ENCODE data around the gene SMAD3.

DNA sequence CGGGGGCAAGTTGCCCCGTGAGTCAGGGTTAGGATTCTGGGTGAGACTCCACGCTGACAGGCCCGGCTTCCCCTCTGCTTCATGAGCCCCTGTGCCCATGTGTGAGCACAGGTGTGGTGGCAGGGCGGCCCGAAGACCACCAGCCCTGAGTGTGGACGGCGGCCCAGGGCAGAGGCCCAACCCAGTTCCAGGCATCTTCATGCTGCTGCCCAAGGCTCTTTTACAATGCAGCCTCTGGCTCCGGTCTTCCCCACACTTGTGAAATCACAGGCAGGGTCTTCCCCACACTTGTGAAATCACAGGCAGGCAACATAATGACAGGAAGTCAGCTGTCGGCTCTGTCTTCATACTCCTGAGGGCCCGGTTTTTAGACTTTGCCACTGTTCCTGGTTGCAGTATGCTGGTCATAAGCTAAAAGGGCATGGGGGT, 110.3 kb downstream of the SMAD3 start:
- TF ChIP-seq EZH2 (IDR thresholded peaks at IDR 0.05; ENCODE audit: low read depth, low read length, severe bottlenecking) (no peak), GABPA (IDR thresholded peaks at IDR 0.05; ENCODE audit: borderline replicate concordance, insufficient read depth, low read length) (no peak), SAP30 (IDR thresholded peaks at IDR 0.05; ENCODE audit: insufficient read depth, insufficient replicate concordance, low read length) (no peak), CHD1 (IDR thresholded peaks at IDR 0.05; ENCODE audit: low read depth, low read length) (no peak), GTF2F1 (IDR thresholded peaks at IDR 0.05; ENCODE audit: borderline replicate concordance, low read depth, low read length) (no peak), KDM1A (IDR thresholded peaks at IDR 0.05; ENCODE audit: borderline replicate concordance, low read length) (no peak), YY1 (IDR thresholded peaks at IDR 0.05; ENCODE audit: low read depth, low read length) (no peak), POLR2A (IDR thresholded peaks at IDR 0.05; ENCODE audit: control extremely low read depth in 1 of 2, low read depth in 2 of 2, low read length in 2 of 2) (no peak), CBX8 (IDR thresholded peaks at IDR 0.05; ENCODE audit: borderline replicate concordance, low read depth, low read length) (no peak), CREB1 (IDR thresholded peaks at IDR 0.05) (no peak), RFX5 (IDR thresholded peaks at IDR 0.05; ENCODE audit: borderline replicate concordance, low read depth, low read length) (no peak)
- TF ChIP-seq, protein P1, sequence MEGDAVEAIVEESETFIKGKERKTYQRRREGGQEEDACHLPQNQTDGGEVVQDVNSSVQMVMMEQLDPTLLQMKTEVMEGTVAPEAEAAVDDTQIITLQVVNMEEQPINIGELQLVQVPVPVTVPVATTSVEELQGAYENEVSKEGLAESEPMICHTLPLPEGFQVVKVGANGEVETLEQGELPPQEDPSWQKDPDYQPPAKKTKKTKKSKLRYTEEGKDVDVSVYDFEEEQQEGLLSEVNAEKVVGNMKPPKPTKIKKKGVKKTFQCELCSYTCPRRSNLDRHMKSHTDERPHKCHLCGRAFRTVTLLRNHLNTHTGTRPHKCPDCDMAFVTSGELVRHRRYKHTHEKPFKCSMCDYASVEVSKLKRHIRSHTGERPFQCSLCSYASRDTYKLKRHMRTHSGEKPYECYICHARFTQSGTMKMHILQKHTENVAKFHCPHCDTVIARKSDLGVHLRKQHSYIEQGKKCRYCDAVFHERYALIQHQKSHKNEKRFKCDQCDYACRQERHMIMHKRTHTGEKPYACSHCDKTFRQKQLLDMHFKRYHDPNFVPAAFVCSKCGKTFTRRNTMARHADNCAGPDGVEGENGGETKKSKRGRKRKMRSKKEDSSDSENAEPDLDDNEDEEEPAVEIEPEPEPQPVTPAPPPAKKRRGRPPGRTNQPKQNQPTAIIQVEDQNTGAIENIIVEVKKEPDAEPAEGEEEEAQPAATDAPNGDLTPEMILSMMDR (IDR thresholded peaks at IDR 0.05; ENCODE audit: control extremely low read depth in 1 of 3, insufficient read depth in 1 of 3, low read depth in 1 of 3, low read length in 3 of 3) = no peak
- TF ChIP-seq, protein P2, sequence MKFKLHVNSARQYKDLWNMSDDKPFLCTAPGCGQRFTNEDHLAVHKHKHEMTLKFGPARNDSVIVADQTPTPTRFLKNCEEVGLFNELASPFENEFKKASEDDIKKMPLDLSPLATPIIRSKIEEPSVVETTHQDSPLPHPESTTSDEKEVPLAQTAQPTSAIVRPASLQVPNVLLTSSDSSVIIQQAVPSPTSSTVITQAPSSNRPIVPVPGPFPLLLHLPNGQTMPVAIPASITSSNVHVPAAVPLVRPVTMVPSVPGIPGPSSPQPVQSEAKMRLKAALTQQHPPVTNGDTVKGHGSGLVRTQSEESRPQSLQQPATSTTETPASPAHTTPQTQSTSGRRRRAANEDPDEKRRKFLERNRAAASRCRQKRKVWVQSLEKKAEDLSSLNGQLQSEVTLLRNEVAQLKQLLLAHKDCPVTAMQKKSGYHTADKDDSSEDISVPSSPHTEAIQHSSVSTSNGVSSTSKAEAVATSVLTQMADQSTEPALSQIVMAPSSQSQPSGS (IDR thresholded peaks at IDR 0.05; ENCODE audit: low read length) = no peak

Measured in H1 (cell line).